ENCODE measurements around the gene KLRC3. TPM values are rescaled to one million over a fixed set of nuclear protein-coding genes. Genes with fewer than 3 reads are reported as not detected.
A peak's percentile ranks its signal among the peaks of the same experiment; 100 is the strongest.

Gene KLRC3
- total and polyA plus RNA-seq, 2 donors (not counting 1 experiment from before 2014, with no cell fraction given), result not detected

- no peaks in the 10 kb centered on the region for H3K27me3 ChIP-seq (ENCODE audit: control insufficient read depth, insufficient read depth, low read length)
- no peaks in the 10 kb centered on the region for H4K20me1 ChIP-seq (ENCODE audit: control insufficient read depth, extremely low read depth, insufficient read depth, low read length)
- H3K4me3 ChIP-seq (replicated peaks in 1 of 4; ENCODE audit: control extremely low read depth in 1 of 4, insufficient read depth in 1 of 4, low read depth in 3 of 4, low read length in 4 of 4), result no peak within 1 kb of the TSS
- peak; percentile 3 to 56 for DNase-seq (ENCODE audit: low read depth in 2 of 2)
- no peak within 1 kb of the TSS for H3K4me2 ChIP-seq (ENCODE audit: extremely low read depth, insufficient read depth, low read length)
- H3K9me3 ChIP-seq (ENCODE audit: control insufficient read depth, insufficient read depth, low read depth, low read length), result no peaks in the 10 kb centered on the region
- H3K4me1 ChIP-seq (ENCODE audit: control insufficient read depth, extremely low read depth, insufficient read depth, low read length), result no peaks in the 10 kb centered on the region
- H3K36me3 ChIP-seq (ENCODE audit: control insufficient read depth, insufficient read depth, low read length), result no peaks in the 10 kb centered on the region
- H2AFZ ChIP-seq (ENCODE audit: low read length), result no peak within 1 kb of the TSS
- no peak within 1 kb of the TSS for H3K9ac ChIP-seq (ENCODE audit: insufficient read depth, low read length)
- H3K27ac ChIP-seq (ENCODE audit: insufficient read depth, low read length), result no peak within 1 kb of the TSS
- no peak for TF ChIP-seq CTCF (conservative IDR thresholded peaks at IDR 0.05 in 1 of 2, IDR thresholded peaks at IDR 0.05 in 1 of 2; ENCODE audit: low read depth in 1 of 2, low read length in 2 of 2)
- no peak for TF ChIP-seq EZH2 (IDR thresholded peaks at IDR 0.05; ENCODE audit: low read length, missing control alignments)
- H3K79me2 ChIP-seq (ENCODE audit: control insufficient read depth, insufficient read depth, low read length), result no peaks in the 10 kb centered on the region
These were observed 11.0 kb downstream of the KLRC3 start, which contains the start of gene KLRC4 for GRCh38 chr12:10409392-10409791. TSS of gene KLRC4 (minus strand) at chr12:10409757. CDS start at chr12:10409575, 182 bp downstream.

GRCh38 chr12:10408842-10409241 is 11.6 kb downstream of the KLRC3 start:
- H3K27ac ChIP-seq (ENCODE audit: insufficient read depth, low read length), result no peak overlapping the region
- no peak overlapping the region for H3K4me3 ChIP-seq (replicated peaks in 1 of 4; ENCODE audit: control extremely low read depth in 1 of 4, insufficient read depth in 1 of 4, low read depth in 3 of 4, low read length in 4 of 4)
- no peak overlapping the region for H2AFZ ChIP-seq (ENCODE audit: low read length)
- H3K36me3 ChIP-seq (ENCODE audit: control insufficient read depth, insufficient read depth, low read length), result no peaks in the 10 kb centered on the region
- H3K9me3 ChIP-seq (ENCODE audit: control insufficient read depth, insufficient read depth, low read depth, low read length), result no peaks in the 10 kb centered on the region
- H3K4me1 ChIP-seq (ENCODE audit: control insufficient read depth, extremely low read depth, insufficient read depth, low read length), result no peaks in the 10 kb centered on the region
- TF ChIP-seq CTCF (conservative IDR thresholded peaks at IDR 0.05 in 1 of 2, IDR thresholded peaks at IDR 0.05 in 1 of 2; ENCODE audit: low read depth in 1 of 2, low read length in 2 of 2) (no peak), EZH2 (IDR thresholded peaks at IDR 0.05; ENCODE audit: low read length, missing control alignments) (no peak)
- H3K4me2 ChIP-seq (ENCODE audit: extremely low read depth, insufficient read depth, low read length), result no peak overlapping the region
- no peak overlapping the region for H3K9ac ChIP-seq (ENCODE audit: insufficient read depth, low read length)
- H4K20me1 ChIP-seq (ENCODE audit: control insufficient read depth, extremely low read depth, insufficient read depth, low read length), result no peaks in the 10 kb centered on the region
- H3K79me2 ChIP-seq (ENCODE audit: control insufficient read depth, insufficient read depth, low read length), result no peaks in the 10 kb centered on the region
- H3K27me3 ChIP-seq (ENCODE audit: control insufficient read depth, insufficient read depth, low read length), result no peaks in the 10 kb centered on the region
- DNase-seq (ENCODE audit: low read depth in 2 of 2), result no peak

- DNase-seq (ENCODE audit: low read depth in 2 of 2), result no peak
- Histone ChIP-seq H3K4me3 (replicated peaks in 1 of 4; ENCODE audit: control extremely low read depth in 1 of 4, insufficient read depth in 1 of 4, low read depth in 3 of 4, low read length in 4 of 4) (no peak overlapping the region), H2AFZ (ENCODE audit: low read length) (no peak overlapping the region), H3K27me3 (ENCODE audit: control insufficient read depth, insufficient read depth, low read length) (no peaks in the 10 kb centered on the region), H4K20me1 (ENCODE audit: control insufficient read depth, extremely low read depth, insufficient read depth, low read length) (no peaks in the 10 kb centered on the region), H3K4me1 (ENCODE audit: control insufficient read depth, extremely low read depth, insufficient read depth, low read length) (no peaks in the 10 kb centered on the region), H3K9me3 (ENCODE audit: control insufficient read depth, insufficient read depth, low read depth, low read length) (no peaks in the 10 kb centered on the region), H3K9ac (ENCODE audit: insufficient read depth, low read length) (no peak overlapping the region), H3K36me3 (ENCODE audit: control insufficient read depth, insufficient read depth, low read length) (no peaks in the 10 kb centered on the region), H3K4me2 (ENCODE audit: extremely low read depth, insufficient read depth, low read length) (no peak overlapping the region), H3K27ac (ENCODE audit: insufficient read depth, low read length) (no peak overlapping the region), H3K79me2 (ENCODE audit: control insufficient read depth, insufficient read depth, low read length) (no peaks in the 10 kb centered on the region)
- no peak for TF ChIP-seq CTCF (conservative IDR thresholded peaks at IDR 0.05 in 1 of 2, IDR thresholded peaks at IDR 0.05 in 1 of 2; ENCODE audit: low read depth in 1 of 2, low read length in 2 of 2)
- TF ChIP-seq EZH2 (IDR thresholded peaks at IDR 0.05; ENCODE audit: low read length, missing control alignments), result no peak
These were observed 13.7 kb downstream of the KLRC3 start for GRCh38 chr12:10406725-10407124.

Measured in fibroblast of lung (primary cell).